HG02623 (cell line): ENCODE data around the gene ATXN1L.
"Not testable (repeated sequence)": the region's sequence is repeated elsewhere in the genome, so short reads cannot be mapped to it uniquely, and the experiment has no call there.

Experiments
- ATAC-seq: cut with Tn5 transposase; IDR thresholded peaks from one replicate; pipeline ENCODE4 v1.9.1; 2021; ENCODE audit warnings: moderate library complexity; ENCODE audit not compliant: unreplicated experiment

Gene ATXN1L, protein sequence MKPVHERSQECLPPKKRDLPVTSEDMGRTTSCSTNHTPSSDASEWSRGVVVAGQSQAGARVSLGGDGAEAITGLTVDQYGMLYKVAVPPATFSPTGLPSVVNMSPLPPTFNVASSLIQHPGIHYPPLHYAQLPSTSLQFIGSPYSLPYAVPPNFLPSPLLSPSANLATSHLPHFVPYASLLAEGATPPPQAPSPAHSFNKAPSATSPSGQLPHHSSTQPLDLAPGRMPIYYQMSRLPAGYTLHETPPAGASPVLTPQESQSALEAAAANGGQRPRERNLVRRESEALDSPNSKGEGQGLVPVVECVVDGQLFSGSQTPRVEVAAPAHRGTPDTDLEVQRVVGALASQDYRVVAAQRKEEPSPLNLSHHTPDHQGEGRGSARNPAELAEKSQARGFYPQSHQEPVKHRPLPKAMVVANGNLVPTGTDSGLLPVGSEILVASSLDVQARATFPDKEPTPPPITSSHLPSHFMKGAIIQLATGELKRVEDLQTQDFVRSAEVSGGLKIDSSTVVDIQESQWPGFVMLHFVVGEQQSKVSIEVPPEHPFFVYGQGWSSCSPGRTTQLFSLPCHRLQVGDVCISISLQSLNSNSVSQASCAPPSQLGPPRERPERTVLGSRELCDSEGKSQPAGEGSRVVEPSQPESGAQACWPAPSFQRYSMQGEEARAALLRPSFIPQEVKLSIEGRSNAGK

DNA sequence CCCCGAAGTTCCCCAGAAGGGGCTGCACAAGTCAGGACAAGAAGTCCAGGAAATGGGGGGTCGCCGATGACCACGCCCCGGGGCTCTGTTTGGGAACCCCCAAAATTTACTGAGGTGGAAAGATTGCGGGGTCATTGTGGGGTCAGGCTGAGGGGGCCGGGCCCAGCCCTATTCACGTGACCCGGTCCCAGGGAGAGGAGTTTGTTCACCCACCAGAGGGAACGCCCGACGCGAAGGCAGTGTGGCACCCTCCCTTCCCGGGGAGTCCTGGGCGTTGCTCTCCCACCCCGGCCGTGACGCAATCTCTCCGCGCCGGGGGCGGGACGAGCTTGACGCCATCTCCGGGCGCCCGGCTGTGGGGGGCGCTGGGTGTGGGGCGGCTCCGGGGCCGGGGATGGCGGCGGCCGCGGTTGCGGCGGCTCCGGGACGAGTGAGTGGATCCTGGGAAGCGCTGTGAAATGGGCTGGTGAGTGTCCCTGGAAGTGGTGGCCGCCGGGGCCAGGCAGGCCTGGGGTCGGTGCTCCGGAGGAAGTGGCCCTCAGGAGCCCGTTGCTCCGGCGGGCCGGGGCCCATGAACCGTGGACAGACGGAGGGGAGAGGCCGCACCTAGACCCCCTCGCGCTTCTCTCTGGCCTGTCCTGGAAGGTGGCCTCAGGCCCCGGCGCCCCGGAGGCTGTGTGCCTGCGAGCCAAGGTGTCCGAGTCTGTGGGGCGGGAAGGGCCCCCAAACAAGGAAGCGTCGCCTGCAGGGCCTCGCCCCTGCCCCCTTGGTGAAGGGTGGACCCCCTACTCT is at the start of gene ATXN1L:
Gene ATXN1L, plus strand, starts transcription at position 338 of the 792 bp plus-strand sequence. CDS start 3,765 bp downstream, outside the sequence.
- ATAC-seq = peak; percentile 70

DNA sequence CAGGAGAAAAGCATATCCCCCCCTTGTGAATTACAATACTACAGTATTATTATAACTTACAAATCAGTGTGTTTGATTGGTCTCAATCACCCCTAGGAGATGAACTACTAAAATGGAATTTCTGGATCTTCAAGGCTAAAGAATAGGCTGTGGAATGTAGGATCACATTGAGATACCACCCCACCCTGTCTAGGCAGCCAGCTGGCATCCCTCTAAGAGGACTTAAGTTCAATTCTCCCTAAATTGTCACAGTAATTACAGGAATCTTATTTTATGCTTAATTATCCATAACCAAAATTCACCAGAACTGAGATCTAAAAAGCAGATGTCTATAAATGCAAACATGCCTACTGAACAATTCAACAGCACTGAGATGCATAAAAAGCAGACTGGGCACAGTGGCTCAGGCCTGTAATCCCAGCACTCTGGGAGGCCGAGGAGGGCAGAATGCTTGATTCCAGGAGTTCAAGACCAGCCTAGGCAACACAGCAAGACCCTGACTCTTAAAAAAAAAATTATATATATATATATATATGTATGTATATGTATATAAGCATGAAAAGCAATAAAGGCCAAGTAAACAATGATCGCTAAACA is 49.2 kb upstream of the ATXN1L start:
- no peak for ATAC-seq

DNA sequence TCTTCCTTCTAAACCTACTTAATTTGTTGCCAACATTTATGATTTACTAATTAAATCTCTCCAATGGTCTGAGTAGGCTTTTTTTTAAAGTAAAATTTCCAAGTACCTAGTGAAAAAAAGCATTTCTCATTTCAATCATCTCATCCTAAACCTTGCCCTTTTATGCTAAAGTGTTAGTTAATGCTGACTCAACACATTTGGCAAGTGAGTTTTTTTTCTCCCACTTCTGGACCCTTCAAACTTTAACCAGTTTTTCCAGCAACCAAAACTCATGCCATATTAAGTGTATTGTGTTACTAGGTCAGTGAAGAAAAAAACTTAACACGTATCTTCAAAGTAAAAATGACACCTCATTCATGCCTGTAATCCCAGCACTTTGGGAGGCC is 42.5 kb upstream of the ATXN1L start:
- no peak for ATAC-seq

DNA sequence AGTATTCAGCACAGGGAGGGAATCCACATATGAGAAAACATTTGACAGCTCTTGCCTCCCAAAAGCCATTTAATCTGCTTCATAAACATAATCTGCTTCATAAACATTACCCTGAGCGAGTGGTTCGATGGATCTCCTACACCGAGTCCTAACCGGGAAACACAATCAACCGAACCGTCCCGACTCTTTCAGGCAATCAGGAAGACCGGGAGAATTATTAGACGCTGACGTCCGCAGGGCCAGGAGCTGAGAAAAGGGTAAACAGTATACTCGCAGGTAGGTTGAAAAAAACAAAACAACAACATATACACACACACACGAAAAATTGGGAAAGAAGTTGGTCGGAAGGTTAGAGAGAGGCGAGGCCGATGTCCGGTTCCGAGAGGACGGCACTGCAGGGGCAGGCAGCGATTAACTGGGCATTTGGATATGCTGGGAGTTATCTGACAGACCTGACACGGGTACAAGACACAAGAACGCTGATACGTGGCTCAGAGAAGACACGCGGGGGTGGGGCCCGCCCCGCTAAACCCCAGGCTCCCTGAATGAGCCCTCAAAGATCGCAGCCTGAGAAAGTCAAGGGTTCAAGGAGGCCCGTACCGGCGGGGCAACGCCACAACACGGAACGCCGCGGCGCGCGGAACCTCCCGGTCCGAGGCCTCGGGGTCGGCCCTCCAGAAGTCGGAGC is 37.7 kb upstream of the ATXN1L start:
- ATAC-seq = peak; percentile 38

DNA sequence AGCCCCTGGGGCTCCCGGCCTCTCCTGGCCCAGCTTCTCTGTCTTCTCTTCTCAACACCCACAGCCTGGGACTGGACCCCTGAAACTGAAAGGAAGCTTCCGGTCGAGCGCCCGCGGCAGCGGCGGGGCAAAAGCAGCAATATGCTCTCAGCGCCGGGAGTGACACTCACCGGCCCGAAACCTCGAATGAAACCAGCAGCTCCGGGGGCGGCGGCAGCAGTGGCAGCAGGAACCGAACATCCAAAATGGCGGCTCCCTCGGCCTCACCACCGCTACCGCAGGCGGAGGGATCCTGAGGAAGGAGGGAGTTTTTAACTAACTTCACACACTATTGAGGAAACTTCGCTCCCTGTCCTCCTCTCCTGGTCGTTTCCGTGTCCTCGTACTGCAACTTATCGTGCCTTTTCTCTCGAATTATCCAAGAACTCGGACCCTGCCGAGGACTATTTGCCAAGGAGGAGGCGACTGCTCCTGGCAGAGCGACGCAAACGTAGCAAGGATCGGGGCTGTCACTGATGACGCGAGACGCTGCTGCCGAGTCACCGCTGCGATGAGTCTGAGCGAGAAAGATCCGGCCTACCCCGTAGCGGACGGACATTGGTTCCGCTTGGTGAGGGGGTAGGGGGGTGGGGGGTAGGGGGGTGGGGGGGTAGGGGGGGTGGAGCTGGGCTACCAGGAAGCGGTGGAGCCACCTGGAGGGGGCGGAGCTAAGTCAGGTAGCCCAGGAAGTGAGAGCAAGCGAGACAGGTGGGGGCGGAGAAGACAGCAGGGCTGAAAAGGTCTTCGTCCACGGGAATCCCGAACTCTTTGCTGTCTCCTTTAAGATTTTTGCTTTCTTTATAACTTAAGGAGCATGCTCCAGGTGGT is 37.0 kb upstream of the ATXN1L start, which contains the start of gene AP1G1:
Gene AP1G1, minus strand, starts transcription at position 242 of the 867 bp plus-strand sequence. CDS start 19,355 bp downstream, outside the sequence.
- peak; percentile 64 for ATAC-seq

DNA sequence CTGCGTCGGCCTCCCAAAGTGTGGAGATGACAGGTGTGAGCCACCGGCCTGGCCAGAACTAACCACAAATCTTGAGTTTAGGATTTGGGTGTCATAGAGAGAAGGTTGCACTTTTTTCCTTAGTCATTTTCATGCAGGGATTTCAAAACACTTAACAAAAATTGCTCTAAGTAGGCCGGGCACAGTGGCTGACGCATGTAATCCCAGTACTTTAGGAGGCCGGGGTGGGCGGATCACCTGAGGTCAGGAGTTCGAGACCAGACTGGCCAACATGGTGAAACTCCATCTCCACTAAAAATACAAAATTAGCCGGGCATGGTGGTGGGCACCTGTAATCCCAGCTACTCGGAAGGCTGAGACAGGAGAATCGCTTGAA is 35.6 kb upstream of the ATXN1L start:
- ATAC-seq = not testable (repeated sequence)

DNA sequence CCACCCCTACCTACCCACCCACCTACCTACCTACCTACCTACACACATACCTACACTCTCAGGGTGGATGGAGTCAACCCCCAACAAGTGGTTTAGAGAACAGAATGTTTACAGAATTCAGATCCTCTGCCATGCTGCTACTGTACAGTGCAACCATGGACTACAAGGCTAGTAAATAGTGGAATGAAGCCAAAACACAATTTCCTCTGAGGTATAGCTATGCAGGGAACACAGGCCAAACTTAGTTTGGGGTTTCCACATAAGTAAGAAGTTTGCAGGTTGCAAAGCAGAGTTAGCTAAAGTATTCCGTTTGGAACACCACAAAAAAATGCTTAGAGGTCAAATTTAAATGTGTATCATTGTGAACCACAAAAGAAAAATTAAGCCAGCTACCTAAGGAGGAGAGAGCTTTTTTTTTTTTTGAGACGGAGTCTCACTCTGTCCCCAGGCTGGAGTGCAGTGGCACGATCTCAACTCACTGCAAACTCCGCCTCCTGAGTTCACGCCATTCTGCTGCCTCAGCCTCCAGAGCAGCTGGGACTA is 34.4 kb upstream of the ATXN1L start:
- ATAC-seq = no peak

DNA sequence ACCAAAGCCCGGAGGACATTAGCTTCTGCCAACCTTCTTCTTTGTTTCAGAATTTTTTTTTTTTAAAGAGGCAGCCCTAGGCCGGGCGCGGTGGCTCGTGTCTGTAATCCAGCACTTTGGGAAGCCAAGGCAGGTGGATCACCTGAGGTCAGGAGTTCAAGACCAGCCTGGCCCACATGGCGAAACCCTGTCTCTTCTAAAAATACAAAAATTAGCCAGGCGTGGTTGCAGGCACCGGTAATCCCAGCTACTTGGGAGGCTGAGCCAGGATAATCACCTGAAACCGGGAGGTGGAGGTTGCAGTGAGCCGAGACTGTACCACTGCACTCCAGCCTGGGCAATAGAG is 28.6 kb upstream of the ATXN1L start:
- ATAC-seq = peak; percentile 8

DNA sequence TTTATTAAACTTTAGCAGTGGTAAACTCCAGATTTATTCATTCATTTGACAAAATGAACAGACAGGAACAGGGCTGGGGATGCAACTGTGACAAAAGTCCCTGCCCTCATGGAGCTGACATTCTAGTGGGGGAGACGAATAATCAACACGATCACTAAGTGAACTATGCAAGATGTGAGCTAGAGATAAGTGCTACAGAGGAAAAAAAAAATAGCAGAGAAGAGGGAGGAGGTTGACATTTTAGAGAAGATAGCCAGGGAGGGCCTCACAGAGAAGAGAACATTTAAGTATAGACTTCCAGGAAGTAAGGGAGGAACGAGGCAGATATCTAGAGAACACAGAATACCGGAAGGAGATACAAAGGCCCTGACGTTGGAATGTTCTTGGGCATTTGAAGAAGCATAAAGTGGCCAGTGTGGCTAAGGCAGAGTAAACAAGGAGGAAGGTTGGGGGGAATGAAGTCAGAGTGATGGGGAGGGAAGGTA is 19.2 kb upstream of the ATXN1L start:
- ATAC-seq = no peak

DNA sequence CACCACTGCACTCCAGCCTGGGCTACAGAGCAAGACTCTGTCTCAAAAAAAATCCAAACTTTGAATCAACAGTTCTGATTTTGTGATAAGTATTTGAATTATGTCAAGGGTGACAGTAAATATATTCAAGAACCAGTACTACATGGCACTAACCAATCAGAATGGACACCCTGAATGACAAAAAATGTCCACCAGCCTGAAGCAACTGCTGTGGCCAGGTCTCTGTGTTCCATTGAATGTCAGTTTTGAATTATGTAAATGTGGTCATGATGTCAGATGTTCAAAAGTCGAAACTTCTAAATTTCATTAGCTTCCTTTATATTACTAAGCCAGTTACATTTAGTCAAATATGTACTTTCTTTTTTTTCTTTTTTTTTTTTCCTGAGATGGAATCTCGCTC is 15.4 kb upstream of the ATXN1L start:
- no peak for ATAC-seq

DNA sequence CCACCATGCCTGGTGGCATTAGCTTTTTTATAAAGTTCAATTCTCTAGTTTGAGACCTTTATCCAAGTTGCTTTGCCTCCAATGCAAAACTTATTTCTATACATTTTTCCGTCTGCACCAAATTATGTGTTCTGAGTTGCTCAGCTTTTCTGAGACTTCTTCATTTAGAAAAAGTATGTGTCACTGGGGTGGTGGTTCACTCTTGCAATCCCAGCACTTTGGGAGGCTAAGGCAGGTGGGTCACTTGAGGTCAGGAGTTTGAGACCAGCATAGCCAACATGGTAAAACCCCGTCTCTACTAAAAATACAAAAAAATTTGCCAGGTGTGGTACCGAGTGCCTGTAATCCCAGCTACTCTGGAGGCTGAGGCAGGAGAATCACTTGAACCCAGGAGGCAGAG is 14.1 kb upstream of the ATXN1L start:
- ATAC-seq = not testable (repeated sequence)

DNA sequence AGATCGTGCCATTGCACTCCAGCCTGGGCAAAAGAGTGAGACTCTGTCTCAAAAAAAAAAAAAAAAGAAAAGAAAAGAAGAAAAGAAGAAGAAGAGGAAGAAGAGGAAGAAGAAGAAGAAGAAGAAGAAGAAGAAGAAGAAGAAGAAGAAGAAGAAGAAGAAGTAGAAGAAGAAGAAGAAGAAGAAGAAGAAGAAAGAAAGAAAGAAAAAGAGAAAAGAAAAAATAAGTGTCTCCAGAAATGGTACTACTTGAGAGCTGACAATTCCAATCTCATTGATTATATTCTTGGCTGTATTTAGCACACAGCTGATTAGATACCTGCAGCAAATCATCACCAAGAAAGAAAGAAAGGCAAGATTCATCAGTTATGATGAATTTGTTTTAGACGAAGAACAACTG is 13.7 kb upstream of the ATXN1L start:
- ATAC-seq = not testable (repeated sequence)

DNA sequence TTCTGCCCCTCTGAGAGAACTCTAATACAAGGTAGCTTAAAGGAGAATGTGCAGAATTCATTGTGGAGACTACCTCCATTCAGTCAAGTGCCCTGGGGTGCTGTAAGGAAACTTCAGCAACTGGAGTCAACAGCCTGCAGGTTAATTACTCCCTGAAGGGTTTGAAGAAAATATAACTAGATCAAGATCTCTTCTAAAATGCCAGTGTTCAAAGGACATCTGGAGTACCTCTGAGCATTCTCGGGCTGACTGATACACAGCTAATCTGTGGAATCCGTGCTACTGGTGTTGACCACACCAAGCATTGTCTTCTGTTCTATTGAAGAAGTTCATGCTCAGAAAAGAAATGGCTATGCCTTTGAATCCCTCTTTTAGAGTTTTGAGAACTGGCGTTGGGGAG is 11.5 kb upstream of the ATXN1L start:
- ATAC-seq = no peak

DNA sequence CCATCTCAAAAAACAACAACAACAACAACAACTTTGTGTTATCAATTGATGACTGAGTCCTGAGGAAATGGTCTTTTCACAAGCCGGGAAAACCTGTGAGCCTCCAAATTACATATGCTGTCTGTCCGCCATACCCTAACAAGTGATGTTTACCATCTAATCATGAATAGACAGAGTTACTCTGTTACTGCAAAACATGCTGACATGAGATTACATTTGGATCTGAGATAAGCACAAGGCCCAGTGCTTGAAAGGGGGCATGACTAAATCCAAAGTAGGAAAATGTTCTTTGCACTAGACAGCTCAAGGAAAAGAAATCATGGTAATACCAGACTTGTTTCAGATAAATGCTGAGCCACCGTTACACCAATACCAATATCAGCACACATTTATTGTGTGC is 8.6 kb upstream of the ATXN1L start:
- ATAC-seq = no peak

DNA sequence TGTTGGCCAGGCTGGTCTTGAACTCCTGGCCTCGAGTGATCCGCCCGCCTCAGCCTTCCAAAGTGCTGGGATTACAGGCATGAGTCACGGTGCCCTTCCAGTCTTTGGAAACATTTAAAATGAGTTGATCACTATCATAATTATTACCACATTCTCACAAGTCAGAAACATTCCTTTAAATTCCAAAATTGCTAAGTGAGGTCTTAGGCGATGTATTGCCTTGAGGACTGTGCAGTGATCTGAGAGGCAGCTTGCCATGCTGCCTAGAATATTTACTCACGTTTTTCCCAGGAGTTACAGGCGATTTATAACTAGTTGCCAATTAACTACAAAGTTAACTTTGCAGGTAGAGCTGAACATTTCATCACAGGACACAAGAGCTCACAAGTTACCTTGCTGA is 5.7 kb upstream of the ATXN1L start:
- ATAC-seq = no peak

DNA sequence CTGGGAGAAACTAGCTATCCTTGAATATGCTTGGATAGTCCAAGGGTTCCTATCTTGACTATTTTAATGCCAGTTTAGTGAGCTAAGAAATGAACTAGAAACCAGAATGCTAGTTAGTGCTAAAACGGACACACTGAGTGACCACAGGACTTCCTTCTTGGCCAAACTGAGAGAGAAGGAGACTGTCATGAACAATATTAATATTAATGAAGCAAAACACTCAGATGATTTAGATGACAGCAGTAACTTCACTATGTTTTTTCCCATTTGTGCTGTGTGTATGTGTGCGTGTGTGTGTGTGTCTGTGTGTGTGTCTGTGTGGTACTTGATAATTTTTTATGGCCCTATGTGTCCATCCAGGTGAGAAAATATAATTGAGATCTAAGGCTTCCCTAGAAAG is 2.2 kb upstream of the ATXN1L start:
- no peak for ATAC-seq

DNA sequence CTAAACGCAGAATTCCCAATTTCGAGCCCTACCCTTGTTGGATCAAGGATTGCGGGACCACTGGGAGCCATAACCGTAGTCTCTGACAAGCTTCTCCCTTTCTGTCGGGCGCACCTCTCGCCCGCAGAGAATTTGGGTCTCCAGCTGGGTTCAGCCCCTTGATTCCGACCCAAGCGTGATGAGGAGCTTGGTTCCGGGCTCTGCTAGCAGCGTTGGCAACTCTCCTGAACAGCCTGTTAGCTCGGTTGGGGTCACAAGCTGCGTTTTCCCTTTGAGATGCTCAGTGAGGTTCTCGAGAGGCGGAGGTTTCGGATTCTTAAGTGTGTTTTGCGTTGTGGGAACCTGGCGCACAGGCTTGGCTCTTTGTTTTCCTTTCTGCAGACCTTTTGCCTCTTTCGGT is 655 bp downstream of the ATXN1L start:
- ATAC-seq = no peak

DNA sequence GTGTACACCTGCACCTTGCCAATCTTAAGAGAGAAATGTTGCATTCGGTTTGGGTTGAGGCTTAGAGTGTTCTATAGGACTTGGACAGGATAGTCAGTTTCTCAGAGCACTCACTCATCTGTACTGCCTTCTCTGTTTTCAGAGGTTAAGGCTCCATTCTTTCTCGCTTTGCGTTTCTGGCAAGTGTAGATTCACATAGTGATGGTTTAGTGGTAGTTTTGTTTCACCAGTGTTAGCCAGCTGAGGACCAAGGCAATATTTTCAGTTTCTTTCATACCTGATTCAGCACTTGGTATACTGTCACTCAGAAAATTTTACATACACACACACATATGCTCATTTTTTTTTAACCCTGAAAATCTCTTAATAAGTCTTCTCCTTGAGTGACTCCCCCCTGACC is 1.3 kb downstream of the ATXN1L start:
- ATAC-seq = no peak

DNA sequence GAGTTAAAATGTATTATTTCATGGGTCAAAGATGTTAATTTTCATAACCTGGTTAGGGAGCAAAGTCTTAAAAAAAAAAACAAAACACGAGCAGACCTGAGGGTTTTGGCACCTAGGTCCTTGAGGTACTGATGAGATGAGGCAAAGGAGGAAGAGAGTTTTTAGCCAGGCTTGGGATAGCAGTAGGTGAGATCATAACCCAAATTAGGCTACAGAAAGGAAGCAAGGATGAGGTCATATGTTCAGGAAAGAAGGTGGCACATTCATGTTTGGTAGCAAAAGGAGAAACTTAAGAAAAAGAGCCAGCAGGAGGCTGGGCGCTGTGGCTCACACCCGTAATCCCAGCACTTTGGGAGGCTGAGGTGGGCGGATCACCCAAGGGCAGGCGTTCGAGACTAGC is 2.8 kb downstream of the ATXN1L start:
- ATAC-seq = no peak
